Cardiac muscle cell (in vitro differentiated cells and primary cell): ENCODE data around the gene SARS2. TPM values are rescaled to one million over a fixed set of nuclear protein-coding genes. Genes with fewer than 3 reads are reported as not detected.
A peak's percentile ranks its signal among the peaks of the same experiment; 100 is the strongest.

Experiments used
- DNase-seq, 2 donors: peaks; one replicate each; pipeline versions ENCODE4 v3.0.0 to v3.0.0-alpha.2; 2010 to 2017; ENCODE audit warnings: low read depth in 1 of 2, low spot score in 1 of 2
- H3K27ac ChIP-seq: fragments of 200-600 bp; sonication (generic); 2 replicates; pipeline ENCODE4 v1.5.1; 2016
- H3K27me3 ChIP-seq: fragments of 200-600 bp; sonication (generic); 2 replicates; pipeline ENCODE4 v1.6.0; 2016; ENCODE audit warnings: control low read depth
- H3K36me3 ChIP-seq: fragments of 200-600 bp; sonication (generic); 2 replicates; pipeline ENCODE4 v1.5.1; 2016; ENCODE audit warnings: control low read depth
- H3K4me1 ChIP-seq: fragments of 200-600 bp; sonication (generic); 2 replicates; pipeline ENCODE4 v1.8.1; 2017; ENCODE audit warnings: low read depth, mild to moderate bottlenecking, mixed run types
- H3K4me3 ChIP-seq: fragments of 200-600 bp; sonication (generic); 2 replicates; pipeline ENCODE4 v1.5.1; 2016; ENCODE audit warnings: mild to moderate bottlenecking
- H3K9me3 ChIP-seq: fragments of 200-600 bp; sonication (generic); 2 replicates; pipeline ENCODE4 v1.5.1; 2017; ENCODE audit warnings: low read depth, mild to moderate bottlenecking, control low read depth
- CTCF ChIP-seq: IDR thresholded peaks from 2 replicates; pipeline ENCODE4 v1.5.1; 2012; ENCODE audit warnings: low read depth, mild to moderate bottlenecking, low read length
- polyA plus RNA-seq: library from polyadenylated mRNA; unstranded; fragments of >200 nt; fragmentation: Nextera tagmentation; extraction: Ambion mirVana; gene quantifications from 2 replicates; pipeline ENCODE4 v1.2.1, GENCODE V29; 2016
- total RNA-seq: library from RNA; depleted of rRNA; stranded (reverse); fragments of >200 nt; gene quantifications from 2 replicates; pipeline ENCODE4 v1.2.3, GENCODE V29; 2016

SARS2 gene
- total and polyA plus RNA-seq, 2 experiments from 2014 or later, result 43.0 to 52.3 TPM

GRCh38 chr19:38949580-38950367 is 19.2 kb upstream of the SARS2 start:
- Histone ChIP-seq H3K27me3 (no peaks in the 10 kb centered on the region), H3K27ac (no peak overlapping the region), H3K36me3 (peaks cover 2% of the 10 kb centered on the region), H3K4me1 (no peaks in the 10 kb centered on the region), H3K4me3 (peak overlapping the region; percentile 12), H3K9me3 (no peaks in the 10 kb centered on the region)
- DNase-seq, result peak; percentile 89 to 92
- no peak for TF ChIP-seq CTCF

- TF ChIP-seq CTCF, result no peak
- Histone ChIP-seq H3K36me3 (peaks cover 4% of the 10 kb centered on the region), H3K27ac (no peak overlapping the region), H3K9me3 (no peaks in the 10 kb centered on the region), H3K27me3 (no peaks in the 10 kb centered on the region), H3K4me1 (no peaks in the 10 kb centered on the region), H3K4me3 (no peak overlapping the region)
- DNase-seq, result no peak
Measured at GRCh38 chr19:38946229-38947010, 15.9 kb upstream of the SARS2 start.

GRCh38 chr19:38945562-38946228 is 15.1 kb upstream of the SARS2 start:
- Histone ChIP-seq H3K27ac (no peak overlapping the region), H3K27me3 (no peaks in the 10 kb centered on the region), H3K4me1 (no peaks in the 10 kb centered on the region), H3K36me3 (peaks cover 4% of the 10 kb centered on the region), H3K9me3 (no peaks in the 10 kb centered on the region), H3K4me3 (no peak overlapping the region)
- DNase-seq, result no peak
- TF ChIP-seq CTCF, result no peak

- no peak for TF ChIP-seq CTCF
- Histone ChIP-seq H3K27me3 (no peaks in the 10 kb centered on the region), H3K36me3 (peaks cover 4% of the 10 kb centered on the region), H3K9me3 (no peaks in the 10 kb centered on the region), H3K4me1 (no peaks in the 10 kb centered on the region), H3K27ac (no peak overlapping the region), H3K4me3 (no peak overlapping the region)
- no peak for DNase-seq
Measured at GRCh38 chr19:38944981-38945506, 14.5 kb upstream of the SARS2 start.

- no peak for TF ChIP-seq CTCF
- H3K36me3 ChIP-seq, result peaks cover 4% of the 10 kb centered on the region
- no peak overlapping the region for H3K4me3 ChIP-seq
- no peaks in the 10 kb centered on the region for H3K27me3 ChIP-seq
- no peak overlapping the region for H3K27ac ChIP-seq
- no peaks in the 10 kb centered on the region for H3K4me1 ChIP-seq
- no peaks in the 10 kb centered on the region for H3K9me3 ChIP-seq
- no peak for DNase-seq
Measured at GRCh38 chr19:38942471-38943181, 12.1 kb upstream of the SARS2 start.
